ENCODE data around the gene AGBL1.

Gene AGBL1

GRCh38 chr15:86647810-86648440 is 568.3 kb downstream of the AGBL1 start:
- H3K4me1 Mint-ChIP-seq (ENCODE audit: low read depth), result peaks cover 4% of the 10 kb centered on the region

DNA sequence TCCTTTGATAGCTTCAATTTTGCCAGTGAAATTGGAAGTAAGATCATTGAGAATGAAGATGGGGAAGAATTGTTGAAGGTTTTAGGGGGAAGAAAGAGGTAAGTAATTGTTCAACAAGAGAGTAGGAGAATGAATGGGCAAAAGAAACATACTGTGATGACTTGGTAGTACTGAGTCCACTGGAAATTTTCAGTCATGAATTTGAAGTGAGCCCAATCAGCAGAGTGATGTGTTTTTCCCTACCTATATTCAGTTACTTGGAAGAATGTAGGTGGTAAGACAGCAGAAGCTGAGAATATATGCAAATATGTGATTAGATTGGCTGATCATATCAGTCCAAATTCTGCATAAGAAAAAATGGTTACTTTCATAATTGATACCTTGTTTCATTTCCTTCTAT is 569.6 kb downstream of the AGBL1 start:
- H3K4me1 Mint-ChIP-seq (ENCODE audit: low read depth), result peaks cover 17% of the 10 kb centered on the region
- peaks cover 3% of the 10 kb centered on the region for H3K9me3 Mint-ChIP-seq
- no peaks in the 10 kb centered on the region for H3K27me3 Mint-ChIP-seq (ENCODE audit: low read depth)
- H3K27ac Mint-ChIP-seq, result no peak overlapping the region
- H3K36me3 Mint-ChIP-seq (ENCODE audit: low read depth), result no peaks in the 10 kb centered on the region
- H3K4me3 Mint-ChIP-seq, result no peak overlapping the region

More at GRCh38 chr15:86647810-86648440, 568.3 kb downstream of the AGBL1 start:
- Mint-ChIP-seq H3K9me3 (peaks cover 3% of the 10 kb centered on the region), H3K27me3 (ENCODE audit: low read depth) (no peaks in the 10 kb centered on the region), H3K27ac (no peak overlapping the region), H3K36me3 (ENCODE audit: low read depth) (no peaks in the 10 kb centered on the region), H3K4me3 (no peak overlapping the region)

GRCh38 chr15:86650094-86650493 is 570.4 kb downstream of the AGBL1 start:
- Mint-ChIP-seq H3K9me3 (peaks cover 3% of the 10 kb centered on the region), H3K4me1 (ENCODE audit: low read depth) (peaks cover 19% of the 10 kb centered on the region), H3K36me3 (ENCODE audit: low read depth) (no peaks in the 10 kb centered on the region)

GRCh38 chr15:86653344-86654197 is 573.9 kb downstream of the AGBL1 start:
- Mint-ChIP-seq H3K4me1 (ENCODE audit: low read depth) (peaks cover 23% of the 10 kb centered on the region), H3K27ac (peak overlapping the region; percentile 50), H3K9me3 (peaks cover 3% of the 10 kb centered on the region), H3K27me3 (ENCODE audit: low read depth) (peaks cover 5% of the 10 kb centered on the region), H3K4me3 (peak overlapping the region; percentile 46), H3K36me3 (ENCODE audit: low read depth) (no peaks in the 10 kb centered on the region)

More at GRCh38 chr15:86650094-86650493, 570.4 kb downstream of the AGBL1 start:
- H3K27me3 Mint-ChIP-seq (ENCODE audit: low read depth), result no peaks in the 10 kb centered on the region
- no peak overlapping the region for H3K27ac Mint-ChIP-seq
- no peak overlapping the region for H3K4me3 Mint-ChIP-seq

- peaks cover 3% of the 10 kb centered on the region for H3K9me3 Mint-ChIP-seq
- peaks cover 5% of the 10 kb centered on the region for H3K27me3 Mint-ChIP-seq (ENCODE audit: low read depth)
- no peak overlapping the region for H3K27ac Mint-ChIP-seq
- no peaks in the 10 kb centered on the region for H3K36me3 Mint-ChIP-seq (ENCODE audit: low read depth)
- H3K4me3 Mint-ChIP-seq, result no peak overlapping the region
- H3K4me1 Mint-ChIP-seq (ENCODE audit: low read depth), result peaks cover 23% of the 10 kb centered on the region
Measured at GRCh38 chr15:86654501-86654900, 574.8 kb downstream of the AGBL1 start.

GRCh38 chr15:86657305-86657704 is 577.6 kb downstream of the AGBL1 start:
- Mint-ChIP-seq H3K4me3 (no peak overlapping the region), H3K27me3 (ENCODE audit: low read depth) (peaks cover 5% of the 10 kb centered on the region), H3K36me3 (ENCODE audit: low read depth) (no peaks in the 10 kb centered on the region), H3K27ac (no peak overlapping the region), H3K9me3 (no peaks in the 10 kb centered on the region), H3K4me1 (ENCODE audit: low read depth) (peaks cover 19% of the 10 kb centered on the region)

- H3K36me3 Mint-ChIP-seq (ENCODE audit: low read depth), result no peaks in the 10 kb centered on the region
- no peaks in the 10 kb centered on the region for H3K9me3 Mint-ChIP-seq
- H3K27ac Mint-ChIP-seq, result no peak overlapping the region
- peaks cover 9% of the 10 kb centered on the region for H3K4me1 Mint-ChIP-seq (ENCODE audit: low read depth)
- peaks cover 10% of the 10 kb centered on the region for H3K27me3 Mint-ChIP-seq (ENCODE audit: low read depth)
- no peak overlapping the region for H3K4me3 Mint-ChIP-seq
Measured at GRCh38 chr15:86659724-86660411, 580.2 kb downstream of the AGBL1 start.

DNA sequence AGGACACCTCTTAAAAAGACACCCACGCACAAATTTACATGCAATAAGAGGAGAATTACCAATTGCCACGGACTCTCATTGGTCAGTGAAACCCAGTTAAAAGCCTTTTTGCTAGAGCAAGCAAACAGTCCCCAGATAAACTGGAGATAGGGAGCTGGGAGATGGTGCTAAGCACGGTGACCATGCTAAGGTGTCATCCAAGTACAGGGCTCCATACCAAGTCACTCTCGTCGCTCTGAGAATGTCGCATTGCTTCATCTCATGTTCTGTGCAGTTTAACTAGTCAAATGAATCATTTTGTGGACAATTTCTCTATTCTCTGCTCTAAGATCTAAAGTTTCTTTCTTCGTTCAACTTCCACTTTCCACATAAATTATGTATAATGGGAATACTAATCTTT is 581.9 kb downstream of the AGBL1 start:
- Mint-ChIP-seq H3K4me3 (no peak overlapping the region), H3K27me3 (ENCODE audit: low read depth) (peaks cover 10% of the 10 kb centered on the region), H3K4me1 (ENCODE audit: low read depth) (peaks cover 7% of the 10 kb centered on the region), H3K36me3 (ENCODE audit: low read depth) (no peaks in the 10 kb centered on the region), H3K9me3 (no peaks in the 10 kb centered on the region), H3K27ac (no peak overlapping the region)

DNA sequence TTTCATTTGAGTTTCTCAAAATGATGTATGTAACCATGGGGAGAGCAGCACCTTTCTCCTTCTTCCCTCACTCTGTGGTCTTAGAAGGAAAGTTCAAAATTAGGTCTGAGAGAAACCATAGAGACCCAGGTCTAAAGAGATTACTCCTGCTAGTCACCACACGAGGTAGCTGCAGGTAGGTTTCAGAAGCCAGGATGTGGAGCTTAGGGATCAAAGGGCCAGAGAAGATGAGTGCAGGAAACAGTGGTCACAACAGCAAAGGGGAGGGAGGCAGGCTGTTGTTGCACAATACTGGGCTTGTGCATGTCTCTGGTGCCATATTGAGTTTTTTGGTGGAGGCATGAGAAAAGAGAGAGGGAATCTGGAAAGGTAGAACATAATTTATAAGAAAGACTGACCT is 583.6 kb downstream of the AGBL1 start:
- Mint-ChIP-seq H3K9me3 (no peaks in the 10 kb centered on the region), H3K27ac (no peak overlapping the region), H3K4me3 (no peak overlapping the region), H3K4me1 (ENCODE audit: low read depth) (peaks cover 5% of the 10 kb centered on the region), H3K36me3 (ENCODE audit: low read depth) (no peaks in the 10 kb centered on the region), H3K27me3 (ENCODE audit: low read depth) (peaks cover 5% of the 10 kb centered on the region)

DNA sequence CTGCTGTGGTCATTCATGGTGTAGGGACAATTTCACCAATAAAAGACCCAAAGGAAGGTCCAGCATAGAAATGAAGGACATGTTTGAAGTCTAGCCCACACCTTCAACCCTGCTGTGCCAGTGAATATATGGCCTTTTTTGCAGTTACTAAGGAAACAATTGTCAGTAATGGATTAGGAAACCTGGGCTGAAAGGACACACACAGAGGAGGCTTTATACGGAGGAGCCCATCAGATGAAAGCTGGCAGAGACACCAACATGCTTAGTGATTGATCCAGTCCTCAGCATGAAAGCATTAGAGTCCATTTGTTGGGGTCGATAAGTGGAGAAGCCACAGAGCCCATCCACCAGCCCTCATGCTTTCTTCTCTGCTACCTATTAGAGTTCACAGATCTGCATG is 584.3 kb downstream of the AGBL1 start:
- H3K27me3 Mint-ChIP-seq (ENCODE audit: low read depth), result peaks cover 5% of the 10 kb centered on the region
- H3K4me1 Mint-ChIP-seq (ENCODE audit: low read depth), result peaks cover 5% of the 10 kb centered on the region
- H3K36me3 Mint-ChIP-seq (ENCODE audit: low read depth), result no peaks in the 10 kb centered on the region
- H3K27ac Mint-ChIP-seq, result no peak overlapping the region
- H3K9me3 Mint-ChIP-seq, result no peaks in the 10 kb centered on the region
- H3K4me3 Mint-ChIP-seq, result no peak overlapping the region

- Mint-ChIP-seq H3K27me3 (ENCODE audit: low read depth) (peaks cover 5% of the 10 kb centered on the region), H3K36me3 (ENCODE audit: low read depth) (no peaks in the 10 kb centered on the region), H3K27ac (no peak overlapping the region), H3K9me3 (no peaks in the 10 kb centered on the region), H3K4me1 (ENCODE audit: low read depth) (peaks cover 5% of the 10 kb centered on the region), H3K4me3 (no peak overlapping the region)
Measured at GRCh38 chr15:86664581-86664980, 584.9 kb downstream of the AGBL1 start.

DNA sequence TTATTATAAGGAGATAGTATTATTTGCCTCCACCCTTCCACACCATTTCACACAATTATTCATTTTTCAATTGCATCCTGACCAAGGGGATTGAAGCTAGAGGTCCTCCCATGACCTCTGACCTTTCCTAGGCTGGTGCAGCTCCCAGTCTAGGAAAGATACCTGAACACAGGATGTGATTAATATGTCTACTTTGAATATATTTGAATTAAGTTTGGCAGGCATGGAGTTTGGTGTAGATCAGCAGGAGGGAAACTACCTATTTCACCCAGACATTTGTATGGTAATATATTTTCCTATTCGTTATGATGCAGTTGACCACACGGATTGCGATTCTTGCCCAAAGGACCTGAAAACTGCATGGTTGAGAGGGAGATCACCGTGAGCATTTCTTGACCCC is 596.3 kb downstream of the AGBL1 start:
- H3K9me3 Mint-ChIP-seq, result no peaks in the 10 kb centered on the region
- H3K27me3 Mint-ChIP-seq (ENCODE audit: low read depth), result no peaks in the 10 kb centered on the region
- H3K4me3 Mint-ChIP-seq, result no peak overlapping the region
- no peaks in the 10 kb centered on the region for H3K36me3 Mint-ChIP-seq (ENCODE audit: low read depth)
- H3K27ac Mint-ChIP-seq, result no peak overlapping the region
- no peaks in the 10 kb centered on the region for H3K4me1 Mint-ChIP-seq (ENCODE audit: low read depth)

DNA sequence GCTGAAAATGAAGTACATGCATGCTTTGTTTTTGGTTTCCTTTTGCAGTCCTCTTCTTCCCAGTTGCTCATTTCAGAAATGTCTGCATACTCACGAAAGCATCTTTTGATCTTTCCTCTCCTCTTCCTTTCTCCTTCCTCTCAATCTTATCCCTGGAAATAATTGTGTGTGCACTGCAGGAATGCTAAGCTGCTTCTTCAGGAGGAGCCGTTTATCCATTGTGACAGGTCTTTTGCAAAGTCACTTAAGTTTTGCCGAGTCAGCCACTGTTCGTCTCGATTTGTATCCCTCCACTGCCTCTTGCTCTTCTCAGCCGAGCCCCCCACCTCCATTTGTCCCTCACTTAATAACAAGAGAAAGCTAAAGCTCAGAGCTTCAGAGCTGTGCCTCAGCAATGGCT is 597.6 kb downstream of the AGBL1 start:
- no peaks in the 10 kb centered on the region for H3K9me3 Mint-ChIP-seq
- H3K36me3 Mint-ChIP-seq (ENCODE audit: low read depth), result no peaks in the 10 kb centered on the region
- no peak overlapping the region for H3K4me3 Mint-ChIP-seq
- H3K27me3 Mint-ChIP-seq (ENCODE audit: low read depth), result no peaks in the 10 kb centered on the region
- H3K27ac Mint-ChIP-seq, result no peak overlapping the region
- no peaks in the 10 kb centered on the region for H3K4me1 Mint-ChIP-seq (ENCODE audit: low read depth)

DNA sequence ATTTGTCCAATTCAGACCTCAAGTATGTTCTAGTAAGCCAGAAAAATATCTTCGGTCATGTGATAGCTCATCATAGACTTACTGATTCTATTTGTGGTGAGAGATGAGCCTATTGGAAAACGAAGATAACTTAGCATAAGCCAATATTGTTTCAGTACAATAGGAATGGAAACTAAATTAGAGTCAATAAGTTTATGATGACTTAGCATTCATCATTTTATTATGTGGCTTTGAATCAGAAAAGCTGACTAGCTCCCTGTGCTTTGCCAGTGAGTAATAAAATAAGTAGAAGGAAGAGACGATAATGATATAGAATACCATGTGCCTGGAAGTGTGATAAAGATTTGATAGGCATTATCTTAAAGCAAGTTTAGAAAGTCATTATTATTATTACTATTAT is 605.6 kb downstream of the AGBL1 start:
- H3K4me3 Mint-ChIP-seq, result no peak overlapping the region

GRCh38 chr15:86689006-86689405 is 609.3 kb downstream of the AGBL1 start:
- H3K4me1 Mint-ChIP-seq (ENCODE audit: low read depth), result no peaks in the 10 kb centered on the region
- H3K9me3 Mint-ChIP-seq, result no peaks in the 10 kb centered on the region
- no peaks in the 10 kb centered on the region for H3K27me3 Mint-ChIP-seq (ENCODE audit: low read depth)
- no peaks in the 10 kb centered on the region for H3K36me3 Mint-ChIP-seq (ENCODE audit: low read depth)
- no peak overlapping the region for H3K4me3 Mint-ChIP-seq
- no peak overlapping the region for H3K27ac Mint-ChIP-seq

More for the DNA sequence above, 605.6 kb downstream of the AGBL1 start:
- Mint-ChIP-seq H3K36me3 (ENCODE audit: low read depth) (no peaks in the 10 kb centered on the region), H3K27me3 (ENCODE audit: low read depth) (no peaks in the 10 kb centered on the region), H3K27ac (no peak overlapping the region), H3K9me3 (no peaks in the 10 kb centered on the region), H3K4me1 (ENCODE audit: low read depth) (no peaks in the 10 kb centered on the region)

Measured in T-helper 1 cell treated with Interleukin-12 subunit alpha and Interleukin-12 subunit beta and Interleukin-4 antibody, amounts not matched to agents 30 μg/mL and 1 μg/mL, for 36 hours (primary cell).